Measurements from ENCODE around the gene PTGES3.

The PTGES3 gene

GRCh38 chr12:56716933-56717880 lies 29.1 kb upstream of the PTGES3 start:
- Histone ChIP-seq H3K27ac (ENCODE audit: low read depth, low read length) (no peak overlapping the region), H3K4ac (ENCODE audit: low read depth, low read length) (no peak overlapping the region), H3K27me3 (ENCODE audit: insufficient read depth, low read length, poor library complexity) (no peaks in the 10 kb centered on the region), H3K79me1 (ENCODE audit: low read length) (peaks cover 31% of the 10 kb centered on the region), H3K9ac (ENCODE audit: low read length) (no peak overlapping the region), H2BK120ac (ENCODE audit: low read depth, low read length) (no peak overlapping the region), H3K23ac (ENCODE audit: low read length) (no peak overlapping the region), H2BK15ac (replicated peaks; ENCODE audit: low read depth) (no peak overlapping the region), H3K4me3 (ENCODE audit: low read length) (no peak overlapping the region), H2AK5ac (ENCODE audit: low read length) (no peak overlapping the region), H3K36me3 (ENCODE audit: control insufficient read depth, insufficient read depth, low read length) (peaks cover 22% of the 10 kb centered on the region), H2BK5ac (ENCODE audit: low read length) (no peak overlapping the region), H3K56ac (ENCODE audit: low read length) (no peak overlapping the region), H3K4me1 (ENCODE audit: control insufficient read depth, low read depth, low read length) (peaks cover 19% of the 10 kb centered on the region), H4K8ac (ENCODE audit: low read depth, low read length) (no peak overlapping the region), H3K4me2 (ENCODE audit: low read length) (no peak overlapping the region), H4K5ac (ENCODE audit: low read length) (no peak overlapping the region), H3K18ac (ENCODE audit: low read length) (no peak overlapping the region), H3K79me2 (ENCODE audit: control insufficient read depth, insufficient read depth, low read length) (peaks cover 58% of the 10 kb centered on the region)
- no CpG with 5 or more reads among the region's 4 CpGs for WGBS (ENCODE audit: extremely low coverage, insufficient coverage, low lambda C conversion rate)
- no peak for DNase-seq

- Histone ChIP-seq H2BK15ac (replicated peaks; ENCODE audit: low read depth) (no peak overlapping the region), H2BK5ac (ENCODE audit: low read length) (no peak overlapping the region), H3K9ac (ENCODE audit: low read length) (no peak overlapping the region), H3K79me1 (ENCODE audit: low read length) (peaks cover 29% of the 10 kb centered on the region), H3K27me3 (ENCODE audit: insufficient read depth, low read length, poor library complexity) (no peaks in the 10 kb centered on the region), H3K4ac (ENCODE audit: low read depth, low read length) (no peak overlapping the region), H3K4me2 (ENCODE audit: low read length) (no peak overlapping the region), H3K23ac (ENCODE audit: low read length) (no peak overlapping the region), H2AK5ac (ENCODE audit: low read length) (no peak overlapping the region), H3K4me3 (ENCODE audit: low read length) (no peak overlapping the region), H4K5ac (ENCODE audit: low read length) (no peak overlapping the region), H3K18ac (ENCODE audit: low read length) (no peak overlapping the region), H3K56ac (ENCODE audit: low read length) (no peak overlapping the region), H3K36me3 (ENCODE audit: control insufficient read depth, insufficient read depth, low read length) (peaks cover 20% of the 10 kb centered on the region), H4K8ac (ENCODE audit: low read depth, low read length) (no peak overlapping the region), H3K4me1 (ENCODE audit: control insufficient read depth, low read depth, low read length) (peaks cover 13% of the 10 kb centered on the region), H2BK120ac (ENCODE audit: low read depth, low read length) (no peak overlapping the region), H3K27ac (ENCODE audit: low read depth, low read length) (no peak overlapping the region), H3K79me2 (ENCODE audit: control insufficient read depth, insufficient read depth, low read length) (peaks cover 50% of the 10 kb centered on the region)
- DNase-seq = no peak
- WGBS (ENCODE audit: extremely low coverage, insufficient coverage, low lambda C conversion rate) = no CpG with 5 or more reads among the region's 1 CpG
Measured at GRCh38 chr12:56716458-56716857, 28.4 kb upstream of the PTGES3 start.

- Histone ChIP-seq H3K4me2 (ENCODE audit: low read length) (no peak overlapping the region), H3K23ac (ENCODE audit: low read length) (no peak overlapping the region), H3K27ac (ENCODE audit: low read depth, low read length) (no peak overlapping the region), H3K4ac (ENCODE audit: low read depth, low read length) (no peak overlapping the region), H3K27me3 (ENCODE audit: insufficient read depth, low read length, poor library complexity) (no peaks in the 10 kb centered on the region), H3K4me1 (ENCODE audit: control insufficient read depth, low read depth, low read length) (peaks cover 8% of the 10 kb centered on the region), H3K9ac (ENCODE audit: low read length) (no peak overlapping the region), H2AK5ac (ENCODE audit: low read length) (no peak overlapping the region), H3K79me2 (ENCODE audit: control insufficient read depth, insufficient read depth, low read length) (peaks cover 44% of the 10 kb centered on the region), H2BK15ac (replicated peaks; ENCODE audit: low read depth) (no peak overlapping the region), H3K56ac (ENCODE audit: low read length) (no peak overlapping the region), H3K18ac (ENCODE audit: low read length) (no peak overlapping the region), H4K8ac (ENCODE audit: low read depth, low read length) (no peak overlapping the region), H2BK120ac (ENCODE audit: low read depth, low read length) (no peak overlapping the region), H4K5ac (ENCODE audit: low read length) (no peak overlapping the region), H3K4me3 (ENCODE audit: low read length) (no peak overlapping the region), H3K79me1 (ENCODE audit: low read length) (peaks cover 27% of the 10 kb centered on the region), H3K36me3 (ENCODE audit: control insufficient read depth, insufficient read depth, low read length) (peaks cover 20% of the 10 kb centered on the region), H2BK5ac (ENCODE audit: low read length) (no peak overlapping the region)
- DNase-seq = no peak
- no CpG with 5 or more reads among the region's 8 CpGs for WGBS (ENCODE audit: extremely low coverage, insufficient coverage, low lambda C conversion rate)
Measured at GRCh38 chr12:56715798-56716197, 27.7 kb upstream of the PTGES3 start.

- H3K36me3 ChIP-seq (ENCODE audit: control insufficient read depth, insufficient read depth, low read length) = peaks cover 20% of the 10 kb centered on the region
- H3K79me2 ChIP-seq (ENCODE audit: control insufficient read depth, insufficient read depth, low read length) = peaks cover 31% of the 10 kb centered on the region
- no peak overlapping the region for H3K27ac ChIP-seq (ENCODE audit: low read depth, low read length)
Measured at GRCh38 chr12:56714431-56714929, 26.4 kb upstream of the PTGES3 start.

GRCh38 chr12:56713345-56713744 lies 25.3 kb upstream of the PTGES3 start:
- H3K4me1 ChIP-seq (ENCODE audit: control insufficient read depth, low read depth, low read length) = no peaks in the 10 kb centered on the region
- peaks cover 19% of the 10 kb centered on the region for H3K36me3 ChIP-seq (ENCODE audit: control insufficient read depth, insufficient read depth, low read length)

More at GRCh38 chr12:56714431-56714929, 26.4 kb upstream of the PTGES3 start:
- Histone ChIP-seq H3K27me3 (ENCODE audit: insufficient read depth, low read length, poor library complexity) (no peaks in the 10 kb centered on the region), H4K5ac (ENCODE audit: low read length) (no peak overlapping the region), H3K23ac (ENCODE audit: low read length) (no peak overlapping the region), H3K79me1 (ENCODE audit: low read length) (peaks cover 18% of the 10 kb centered on the region), H2BK15ac (replicated peaks; ENCODE audit: low read depth) (no peak overlapping the region), H3K4me3 (ENCODE audit: low read length) (no peak overlapping the region), H4K8ac (ENCODE audit: low read depth, low read length) (no peak overlapping the region), H3K9ac (ENCODE audit: low read length) (no peak overlapping the region), H2BK5ac (ENCODE audit: low read length) (no peak overlapping the region), H3K4me2 (ENCODE audit: low read length) (no peak overlapping the region), H2AK5ac (ENCODE audit: low read length) (no peak overlapping the region), H2BK120ac (ENCODE audit: low read depth, low read length) (no peak overlapping the region), H3K4ac (ENCODE audit: low read depth, low read length) (no peak overlapping the region), H3K4me1 (ENCODE audit: control insufficient read depth, low read depth, low read length) (peaks cover 2% of the 10 kb centered on the region), H3K18ac (ENCODE audit: low read length) (no peak overlapping the region), H3K56ac (ENCODE audit: low read length) (no peak overlapping the region)
- no CpG with 5 or more reads among the region's 2 CpGs for WGBS (ENCODE audit: extremely low coverage, insufficient coverage, low lambda C conversion rate)
- DNase-seq = no peak

More at GRCh38 chr12:56713345-56713744, 25.3 kb upstream of the PTGES3 start:
- WGBS (ENCODE audit: extremely low coverage, insufficient coverage, low lambda C conversion rate) = no CpG with 5 or more reads among the region's 3 CpGs
- Histone ChIP-seq H3K79me2 (ENCODE audit: control insufficient read depth, insufficient read depth, low read length) (peaks cover 21% of the 10 kb centered on the region), H4K5ac (ENCODE audit: low read length) (no peak overlapping the region), H2BK15ac (replicated peaks; ENCODE audit: low read depth) (no peak overlapping the region), H3K23ac (ENCODE audit: low read length) (no peak overlapping the region), H2BK120ac (ENCODE audit: low read depth, low read length) (no peak overlapping the region), H3K4me3 (ENCODE audit: low read length) (no peak overlapping the region), H3K18ac (ENCODE audit: low read length) (no peak overlapping the region), H3K4me2 (ENCODE audit: low read length) (no peak overlapping the region), H2BK5ac (ENCODE audit: low read length) (no peak overlapping the region), H3K9ac (ENCODE audit: low read length) (no peak overlapping the region), H2AK5ac (ENCODE audit: low read length) (no peak overlapping the region), H3K27me3 (ENCODE audit: insufficient read depth, low read length, poor library complexity) (no peaks in the 10 kb centered on the region), H3K56ac (ENCODE audit: low read length) (no peak overlapping the region), H3K27ac (ENCODE audit: low read depth, low read length) (no peak overlapping the region), H3K4ac (ENCODE audit: low read depth, low read length) (no peak overlapping the region), H4K8ac (ENCODE audit: low read depth, low read length) (no peak overlapping the region), H3K79me1 (ENCODE audit: low read length) (peaks cover 14% of the 10 kb centered on the region)
- no peak for DNase-seq

Measured in mesendoderm (in vitro differentiated cells).